ACC112 (cell line): ENCODE data around the gene EIF4E.
A peak's percentile ranks its signal among the peaks of the same experiment; 100 is the strongest.
"Not testable (repeated sequence)": the region's sequence is repeated elsewhere in the genome, so short reads cannot be mapped to it uniquely, and the experiment has no call there.

Source experiments
- H2AFZ ChIP-seq: fragments of 200-600 bp; sonication (generic); one replicate; pipeline ENCODE4 v1.6.0; 2017; ENCODE audit warnings: antibody characterized with exemption, low read length; ENCODE audit not compliant: unreplicated experiment
- H3K27ac ChIP-seq: fragments of 200-600 bp; sonication (generic); 2 replicates; pipeline ENCODE4 v1.5.1; 2014; ENCODE audit warnings: low read depth, mild to moderate bottlenecking, antibody characterized with exemption, low read length, moderate library complexity
- H3K27me3 ChIP-seq: fragments of 200-600 bp; sonication (generic); 2 replicates; pipeline ENCODE4 v1.6.1; 2014; ENCODE audit warnings: mild to moderate bottlenecking, antibody characterized with exemption, low read length, moderate library complexity, mixed read lengths; ENCODE audit not compliant: insufficient read depth
- H3K36me3 ChIP-seq: fragments of 200-600 bp; sonication (generic); 2 replicates; pipeline ENCODE4 v1.6.1; 2016; ENCODE audit warnings: mild to moderate bottlenecking, antibody characterized with exemption, low read length, moderate library complexity, mixed read lengths; ENCODE audit not compliant: insufficient read depth
- H3K4me1 ChIP-seq: fragments of 200-600 bp; sonication (generic); one replicate; pipeline ENCODE4 v1.6.1; 2016; ENCODE audit warnings: low read length, mixed read lengths; ENCODE audit not compliant: insufficient read depth, unreplicated experiment, control insufficient read depth
- H3K4me3 ChIP-seq: fragments of 200-600 bp; sonication (generic); 2 replicates; pipeline ENCODE4 v1.5.1; 2014; ENCODE audit warnings: mild to moderate bottlenecking, low read depth, low read length
- H3K79me2 ChIP-seq: fragments of 200-600 bp; sonication (generic); one replicate; pipeline ENCODE4 v1.6.0; 2016; ENCODE audit warnings: low read length; ENCODE audit not compliant: control insufficient read depth, unreplicated experiment, insufficient read depth

Gene EIF4E

DNA sequence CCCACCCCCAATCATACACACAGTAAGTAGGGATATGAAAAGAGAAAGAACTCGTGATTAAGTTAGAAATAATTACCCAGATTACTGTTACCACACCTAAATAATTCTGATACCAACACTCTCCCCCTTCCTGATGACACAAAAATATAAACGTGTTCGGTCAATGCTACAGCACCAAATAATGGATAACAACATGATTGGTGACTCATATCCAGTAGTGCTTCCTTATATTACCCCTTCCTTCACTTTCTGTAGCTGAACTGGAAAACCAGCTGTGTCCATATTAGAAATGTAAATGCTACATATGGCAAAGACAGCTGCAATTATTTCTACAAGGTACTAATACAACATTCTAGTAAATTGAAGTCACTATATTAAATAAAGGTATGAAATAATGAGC is 20.8 kb downstream of the EIF4E start:
- Histone ChIP-seq H3K27ac (no peak overlapping the region), H3K4me3 (no peak overlapping the region), H3K4me1 (peaks cover 18% of the 10 kb centered on the region), H3K36me3 (no peaks in the 10 kb centered on the region), H3K27me3 (no peaks in the 10 kb centered on the region), H2AFZ (no peak overlapping the region), H3K79me2 (peaks cover 98% of the 10 kb centered on the region)

DNA sequence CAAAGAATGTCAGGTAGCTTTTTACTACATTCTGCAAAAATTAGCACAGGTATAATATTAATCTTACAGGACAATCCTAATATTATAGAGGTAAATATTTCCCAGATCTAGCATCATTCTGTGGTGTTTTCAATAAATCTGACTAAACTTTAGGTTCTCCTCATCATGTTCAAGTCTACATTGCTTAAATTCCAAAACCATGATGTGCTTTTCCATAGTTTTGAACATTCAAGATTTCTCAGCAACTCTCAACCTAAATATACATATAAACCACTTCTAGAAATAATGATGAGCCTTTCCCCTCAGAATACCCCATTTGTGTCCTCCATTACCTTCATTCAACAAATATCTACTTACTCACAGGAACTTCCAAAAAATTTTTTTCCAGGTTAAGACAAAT is 23.1 kb downstream of the EIF4E start:
- Histone ChIP-seq H3K27ac (no peak overlapping the region), H3K36me3 (peaks cover 5% of the 10 kb centered on the region; the same call in 1 of the 2 replicates), H3K27me3 (no peaks in the 10 kb centered on the region)

DNA sequence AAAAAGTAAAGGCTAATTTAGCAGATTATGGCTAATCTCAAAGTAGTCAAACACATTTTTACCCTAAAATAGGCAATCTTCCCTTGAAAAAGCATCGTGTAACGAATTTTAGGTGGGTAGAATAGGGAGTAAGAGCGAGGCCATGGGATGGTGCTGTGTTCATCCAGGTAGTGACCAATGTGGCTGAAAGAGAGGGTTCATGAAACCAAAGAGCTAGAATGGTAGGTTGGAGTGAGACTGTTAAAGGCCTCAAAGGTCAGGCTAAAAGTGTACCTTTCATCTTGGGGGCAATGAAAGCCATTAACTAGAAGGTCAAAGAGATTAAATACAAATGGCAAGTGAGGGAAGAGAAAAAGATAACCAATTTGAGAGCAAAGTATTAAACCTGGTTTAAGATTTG is 23.6 kb downstream of the EIF4E start:
- peaks cover 7% of the 10 kb centered on the region; the same call in 1 of the 2 replicates for H3K36me3 ChIP-seq
- no peak overlapping the region for H3K27ac ChIP-seq
- H3K27me3 ChIP-seq, result no peaks in the 10 kb centered on the region
- H3K79me2 ChIP-seq, result peaks cover 92% of the 10 kb centered on the region
- H3K4me3 ChIP-seq, result no peak overlapping the region
- no peak overlapping the region for H2AFZ ChIP-seq
- peaks cover 18% of the 10 kb centered on the region for H3K4me1 ChIP-seq

More for the DNA sequence above, 23.1 kb downstream of the EIF4E start:
- H3K79me2 ChIP-seq, result peaks cover 92% of the 10 kb centered on the region
- H3K4me1 ChIP-seq, result peaks cover 18% of the 10 kb centered on the region
- H2AFZ ChIP-seq, result no peak overlapping the region
- no peak overlapping the region for H3K4me3 ChIP-seq

DNA sequence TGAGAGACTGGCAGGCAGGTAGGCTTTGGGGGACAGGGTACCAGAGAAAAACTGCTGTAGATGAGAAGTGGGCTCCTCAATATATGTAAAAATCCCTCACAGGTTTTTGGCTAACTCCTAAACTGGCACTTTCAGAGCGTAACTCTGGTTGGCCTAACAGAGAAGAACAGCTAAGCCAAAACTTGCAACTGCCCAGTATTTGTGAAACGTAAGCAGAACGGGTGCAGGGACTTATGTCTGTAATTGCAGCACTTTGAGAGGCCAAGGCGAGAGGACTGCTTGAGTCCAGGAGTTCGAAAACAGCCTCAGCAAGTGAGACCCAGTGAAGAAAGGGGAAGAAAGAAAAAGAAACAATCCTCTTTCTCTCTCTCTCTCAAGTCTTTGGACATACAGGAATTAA is 25.0 kb downstream of the EIF4E start:
- no peak overlapping the region for H3K27ac ChIP-seq
- peaks cover 86% of the 10 kb centered on the region for H3K79me2 ChIP-seq
- H3K27me3 ChIP-seq, result no peaks in the 10 kb centered on the region
- peaks cover 10% of the 10 kb centered on the region; the same call in 1 of the 2 replicates for H3K36me3 ChIP-seq
- no peak overlapping the region for H2AFZ ChIP-seq
- H3K4me1 ChIP-seq, result peaks cover 18% of the 10 kb centered on the region
- H3K4me3 ChIP-seq, result no peak overlapping the region

DNA sequence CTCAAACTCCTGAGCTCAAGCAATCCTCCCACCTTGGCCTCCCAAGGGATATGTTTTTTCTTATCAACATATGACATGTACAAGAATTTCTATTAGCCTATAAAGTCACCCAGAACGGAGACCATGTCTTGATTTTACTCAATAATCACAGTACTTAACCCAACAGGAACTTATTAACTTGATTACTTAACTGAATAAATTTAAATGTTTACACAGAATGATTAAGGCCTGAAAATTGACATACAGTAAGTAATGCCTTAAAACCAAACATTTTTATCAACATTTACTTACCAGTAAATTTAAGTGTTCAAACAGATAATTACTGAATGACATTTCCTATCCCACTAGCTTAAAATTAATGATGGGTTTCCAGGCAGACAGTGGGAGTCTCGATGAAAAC is 25.4 kb downstream of the EIF4E start:
- Histone ChIP-seq H3K79me2 (peaks cover 86% of the 10 kb centered on the region), H3K4me3 (no peak overlapping the region), H3K27ac (no peak overlapping the region), H3K36me3 (peaks cover 11% of the 10 kb centered on the region; the same call in 1 of the 2 replicates), H2AFZ (no peak overlapping the region), H3K4me1 (peaks cover 18% of the 10 kb centered on the region), H3K27me3 (no peaks in the 10 kb centered on the region)

DNA sequence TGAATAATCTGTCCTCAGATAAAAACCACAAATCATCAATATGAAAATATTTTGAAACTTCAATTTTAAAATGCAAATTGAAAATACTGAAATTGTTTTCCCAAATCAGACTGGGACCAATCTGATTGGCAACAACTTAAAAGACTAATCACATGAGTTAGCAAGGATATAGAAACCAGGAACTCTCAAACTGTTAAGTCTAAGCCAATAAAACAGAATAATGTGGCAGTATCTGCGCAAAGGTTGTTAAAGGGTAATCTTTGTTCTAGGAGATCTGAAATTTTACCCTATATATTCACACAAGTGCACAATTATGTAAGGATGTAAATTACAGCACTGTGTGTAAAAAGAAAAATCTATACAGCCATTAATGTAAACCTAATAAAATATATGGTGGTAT is 29.7 kb downstream of the EIF4E start:
- peaks cover 26% of the 10 kb centered on the region for H3K36me3 ChIP-seq

DNA sequence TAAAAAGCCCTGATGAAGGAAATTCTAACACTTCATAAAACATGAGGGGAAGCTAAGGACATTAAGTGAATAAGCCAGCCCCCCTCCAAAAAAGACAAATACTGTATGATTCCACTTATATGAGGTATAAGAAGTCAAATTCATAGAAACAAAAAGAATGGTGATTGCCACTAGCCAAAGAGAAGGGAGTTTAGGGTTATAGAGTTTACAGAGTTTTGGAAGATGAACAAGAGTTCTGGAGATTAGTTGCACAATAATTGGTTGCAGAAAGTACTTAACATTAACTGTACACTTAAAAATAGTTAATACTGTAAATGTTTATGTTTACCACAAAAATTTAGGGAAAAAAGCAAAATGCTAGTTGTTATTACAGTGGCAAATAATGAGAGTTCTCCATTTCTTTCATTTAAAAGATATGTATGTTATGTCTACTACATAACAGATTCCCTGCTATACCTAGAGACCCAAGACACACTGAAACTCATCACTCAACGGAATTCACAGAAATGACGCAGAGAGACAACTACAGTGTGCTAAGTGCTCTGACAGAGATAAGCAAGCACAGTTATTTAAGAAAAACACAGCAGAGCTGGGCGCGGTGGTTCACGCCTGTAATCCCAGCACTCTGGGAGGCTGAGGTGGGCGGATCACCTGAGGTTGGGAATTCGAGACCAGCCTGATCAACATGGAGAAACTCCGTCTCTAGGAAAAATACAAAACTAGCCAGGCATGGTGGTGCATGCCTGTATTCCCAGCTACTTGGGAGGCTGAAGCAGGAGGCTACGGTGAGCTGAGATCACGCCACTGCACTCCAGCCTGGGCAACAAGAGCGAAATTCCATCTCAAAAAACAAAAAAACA is 37.2 kb downstream of the EIF4E start:
- H3K27me3 ChIP-seq, result no peaks in the 10 kb centered on the region
- peaks cover 41% of the 10 kb centered on the region for H3K36me3 ChIP-seq
- H3K4me3 ChIP-seq, result no peak overlapping the region
- no peak overlapping the region for H3K27ac ChIP-seq
- H2AFZ ChIP-seq, result no peak overlapping the region
- peaks cover 49% of the 10 kb centered on the region for H3K79me2 ChIP-seq
- peaks cover 14% of the 10 kb centered on the region for H3K4me1 ChIP-seq

More for the DNA sequence above, 29.7 kb downstream of the EIF4E start:
- no peak overlapping the region for H3K4me3 ChIP-seq
- H3K79me2 ChIP-seq, result peaks cover 73% of the 10 kb centered on the region
- H2AFZ ChIP-seq, result no peak overlapping the region
- no peak overlapping the region for H3K27ac ChIP-seq
- no peaks in the 10 kb centered on the region for H3K27me3 ChIP-seq
- no peaks in the 10 kb centered on the region for H3K4me1 ChIP-seq

DNA sequence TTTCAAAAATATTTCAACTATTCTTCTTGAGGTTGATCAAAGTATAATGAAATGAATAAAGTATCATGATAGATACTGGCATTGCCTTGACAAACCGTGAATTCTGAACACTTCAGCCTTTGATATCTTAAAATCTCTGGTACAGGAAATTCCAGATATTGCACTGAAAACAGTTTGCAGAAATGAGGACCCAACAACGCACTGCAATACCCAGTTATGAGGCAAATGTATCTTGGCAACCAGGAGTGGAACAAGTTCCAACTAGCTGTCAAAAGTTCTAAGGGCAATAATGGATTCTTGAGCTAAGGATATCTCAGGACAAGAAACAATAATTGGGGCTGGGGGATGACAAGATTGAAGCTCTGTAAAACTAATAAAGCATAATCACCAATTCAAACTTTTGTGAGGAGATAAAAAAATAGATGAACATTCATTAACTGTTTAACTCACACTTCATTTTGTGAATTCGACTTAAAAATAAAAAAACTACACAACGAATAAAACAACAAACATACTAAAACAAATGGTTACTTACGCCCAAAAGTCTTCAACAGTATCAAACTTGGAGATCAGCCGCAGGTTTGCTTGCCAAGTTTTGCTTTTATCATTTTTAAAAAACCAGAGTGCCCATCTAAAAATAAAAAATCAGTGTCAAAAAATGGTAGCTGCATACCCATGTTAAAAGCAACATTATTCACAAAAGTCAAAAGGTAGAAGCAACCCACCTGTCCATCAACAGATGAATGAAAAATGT is 38.1 kb downstream of the EIF4E start:
- Histone ChIP-seq H2AFZ (no peak overlapping the region), H3K79me2 (peaks cover 46% of the 10 kb centered on the region), H3K4me3 (no peak overlapping the region), H3K4me1 (peaks cover 14% of the 10 kb centered on the region), H3K27me3 (no peaks in the 10 kb centered on the region), H3K36me3 (peaks cover 44% of the 10 kb centered on the region), H3K27ac (peak overlapping the region; percentile 29)

DNA sequence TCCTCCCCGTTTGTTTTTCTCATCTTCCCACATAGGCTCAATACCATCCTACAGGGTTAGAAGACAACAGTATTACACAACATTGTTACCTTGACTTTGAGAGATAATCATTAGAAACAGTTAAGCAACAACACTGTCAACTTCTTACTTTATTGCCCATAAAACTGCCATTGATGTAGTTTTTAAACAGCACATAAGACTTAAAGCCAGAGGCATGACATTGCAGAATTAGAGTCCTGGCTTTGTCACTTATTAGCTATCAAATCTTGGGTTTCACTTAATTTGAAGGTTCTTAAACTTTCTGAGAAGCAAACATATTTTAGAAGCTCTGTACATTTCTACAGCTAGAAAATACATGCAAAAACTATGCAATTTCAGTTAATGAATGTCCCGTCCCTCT is 41.8 kb downstream of the EIF4E start:
- Histone ChIP-seq H3K27ac (no peak overlapping the region), H3K79me2 (peaks cover 28% of the 10 kb centered on the region), H3K4me1 (peaks cover 14% of the 10 kb centered on the region), H3K36me3 (peaks cover 38% of the 10 kb centered on the region), H3K27me3 (no peaks in the 10 kb centered on the region), H2AFZ (no peak overlapping the region), H3K4me3 (no peak overlapping the region)

DNA sequence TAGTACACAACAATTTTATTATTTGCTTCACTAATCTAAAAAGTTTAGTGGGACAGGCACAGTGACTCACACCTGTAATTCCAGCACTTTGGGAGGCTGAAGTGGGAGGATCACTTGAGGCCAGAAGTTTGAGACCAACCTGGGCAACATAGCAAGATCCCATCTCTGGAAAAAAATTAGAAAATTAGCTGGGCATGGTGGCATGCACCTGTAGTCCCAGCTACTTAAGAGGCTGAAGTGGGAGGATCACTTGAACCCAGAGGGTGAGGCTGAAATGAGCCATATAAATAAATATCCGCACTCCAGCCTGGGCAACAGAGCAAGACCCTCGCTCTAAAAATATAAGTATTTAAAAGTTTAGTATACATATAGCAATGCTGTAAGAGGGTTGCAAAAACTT is 42.6 kb downstream of the EIF4E start:
- H3K27ac ChIP-seq, result not testable (repeated sequence)

More for the DNA sequence above, 42.6 kb downstream of the EIF4E start:
- Histone ChIP-seq H3K79me2 (peaks cover 24% of the 10 kb centered on the region), H3K4me1 (peaks cover 13% of the 10 kb centered on the region), H3K36me3 (peaks cover 41% of the 10 kb centered on the region)
- not testable (repeated sequence) for H3K27me3 ChIP-seq, H2AFZ ChIP-seq, H3K4me3 ChIP-seq
